ENCODE data around the gene SHOC2. TPM values are rescaled to one million over a fixed set of nuclear protein-coding genes. Genes with fewer than 3 reads are reported as not detected.
"Not testable (repeated sequence)": the region's sequence is repeated elsewhere in the genome, so short reads cannot be mapped to it uniquely, and the experiment has no call there.

The SHOC2 gene
- total RNA-seq, 1 donor from 2014 or later = 48.9 TPM

DNA sequence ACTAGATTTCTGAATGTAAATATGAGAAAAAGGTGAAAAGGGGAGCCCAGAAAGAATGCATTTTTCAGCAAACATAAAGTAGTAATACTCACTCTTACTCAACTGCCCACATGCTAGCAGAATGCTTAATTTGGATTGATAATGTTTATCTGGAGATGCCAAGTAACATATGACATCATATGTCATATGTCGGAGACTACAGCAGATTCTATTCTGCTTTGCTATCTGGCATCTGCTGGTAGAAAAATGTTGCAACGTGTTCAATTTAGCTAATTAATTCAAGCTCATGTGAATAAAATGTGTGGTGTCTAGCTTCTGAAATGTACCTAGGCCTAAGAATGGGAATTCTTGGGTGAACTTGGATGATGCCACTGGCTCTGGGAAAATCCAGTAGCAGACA is 5.0 kb upstream of the SHOC2 start:
- TF ChIP-seq, protein P1, sequence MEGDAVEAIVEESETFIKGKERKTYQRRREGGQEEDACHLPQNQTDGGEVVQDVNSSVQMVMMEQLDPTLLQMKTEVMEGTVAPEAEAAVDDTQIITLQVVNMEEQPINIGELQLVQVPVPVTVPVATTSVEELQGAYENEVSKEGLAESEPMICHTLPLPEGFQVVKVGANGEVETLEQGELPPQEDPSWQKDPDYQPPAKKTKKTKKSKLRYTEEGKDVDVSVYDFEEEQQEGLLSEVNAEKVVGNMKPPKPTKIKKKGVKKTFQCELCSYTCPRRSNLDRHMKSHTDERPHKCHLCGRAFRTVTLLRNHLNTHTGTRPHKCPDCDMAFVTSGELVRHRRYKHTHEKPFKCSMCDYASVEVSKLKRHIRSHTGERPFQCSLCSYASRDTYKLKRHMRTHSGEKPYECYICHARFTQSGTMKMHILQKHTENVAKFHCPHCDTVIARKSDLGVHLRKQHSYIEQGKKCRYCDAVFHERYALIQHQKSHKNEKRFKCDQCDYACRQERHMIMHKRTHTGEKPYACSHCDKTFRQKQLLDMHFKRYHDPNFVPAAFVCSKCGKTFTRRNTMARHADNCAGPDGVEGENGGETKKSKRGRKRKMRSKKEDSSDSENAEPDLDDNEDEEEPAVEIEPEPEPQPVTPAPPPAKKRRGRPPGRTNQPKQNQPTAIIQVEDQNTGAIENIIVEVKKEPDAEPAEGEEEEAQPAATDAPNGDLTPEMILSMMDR (IDR thresholded peaks at IDR 0.05; ENCODE audit: unreplicated experiment) = no peak
- no peak overlapping the region for H3K4me3 Mint-ChIP-seq (ENCODE audit: unreplicated experiment)
- H3K27ac Mint-ChIP-seq (ENCODE audit: unreplicated experiment) = no peak overlapping the region
- no peaks in the 10 kb centered on the region for H3K36me3 Mint-ChIP-seq (ENCODE audit: low read depth, unreplicated experiment)
- H3K27me3 Mint-ChIP-seq (ENCODE audit: unreplicated experiment) = peaks cover 11% of the 10 kb centered on the region
- peaks cover 5% of the 10 kb centered on the region for H3K4me1 Mint-ChIP-seq (ENCODE audit: unreplicated experiment)
- no peak for DNase-seq (ENCODE audit: low spot score)
- H3K9me3 Mint-ChIP-seq (ENCODE audit: unreplicated experiment) = no peaks in the 10 kb centered on the region

DNA sequence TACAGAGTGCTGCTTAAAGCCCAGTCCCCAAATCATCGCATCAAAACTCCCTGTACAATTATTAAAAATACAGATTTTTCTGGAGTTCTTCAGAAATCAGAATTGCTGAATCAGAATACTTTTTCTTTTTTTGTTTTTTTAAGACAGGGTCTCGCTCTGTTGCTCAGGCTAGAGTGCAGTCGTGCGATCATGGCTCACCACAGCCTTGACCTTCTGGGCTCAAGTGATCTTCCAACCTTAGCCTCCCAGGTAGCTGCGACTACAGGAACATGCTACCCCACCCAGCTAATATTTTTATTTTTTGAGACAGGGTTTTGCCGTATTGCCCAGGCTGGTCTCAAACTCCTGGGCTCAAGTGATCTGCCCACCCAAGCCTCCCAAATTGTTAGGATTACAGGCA is 4.4 kb upstream of the SHOC2 start:
- Mint-ChIP-seq H3K9me3 (ENCODE audit: unreplicated experiment) (no peaks in the 10 kb centered on the region), H3K4me3 (ENCODE audit: unreplicated experiment) (no peak overlapping the region), H3K27me3 (ENCODE audit: unreplicated experiment) (peaks cover 12% of the 10 kb centered on the region), H3K36me3 (ENCODE audit: low read depth, unreplicated experiment) (no peaks in the 10 kb centered on the region), H3K27ac (ENCODE audit: unreplicated experiment) (no peak overlapping the region), H3K4me1 (ENCODE audit: unreplicated experiment) (peaks cover 5% of the 10 kb centered on the region)
- TF ChIP-seq, protein P1 (IDR thresholded peaks at IDR 0.05; ENCODE audit: unreplicated experiment) = no peak
- no peak for DNase-seq (ENCODE audit: low spot score)

DNA sequence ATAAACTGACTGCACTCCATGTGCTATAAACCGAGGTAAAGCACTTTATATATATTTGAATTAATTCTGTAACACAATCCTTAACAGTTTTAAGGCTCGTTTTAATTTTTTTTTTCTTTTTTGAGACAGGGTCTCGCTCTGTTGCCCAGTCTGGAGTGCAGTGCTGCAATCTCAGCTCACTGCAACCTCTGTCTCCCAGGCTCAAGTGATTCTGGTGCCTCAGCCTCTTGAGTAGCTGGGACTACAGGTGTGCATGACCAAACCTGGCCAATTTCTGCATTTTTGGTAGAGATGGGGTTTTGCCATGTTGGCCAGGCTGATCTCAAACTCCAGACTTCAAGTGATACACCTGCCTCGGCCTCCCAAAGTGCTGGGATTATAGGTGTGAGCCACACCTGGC is 3.8 kb upstream of the SHOC2 start:
- not testable (repeated sequence) for H3K4me3 Mint-ChIP-seq (ENCODE audit: unreplicated experiment); H3K27ac Mint-ChIP-seq (ENCODE audit: unreplicated experiment); DNase-seq (ENCODE audit: low spot score); H3K36me3 Mint-ChIP-seq (ENCODE audit: low read depth, unreplicated experiment); H3K9me3 Mint-ChIP-seq (ENCODE audit: unreplicated experiment)
- H3K27me3 Mint-ChIP-seq (ENCODE audit: unreplicated experiment) = peaks cover 18% of the 10 kb centered on the region
- H3K4me1 Mint-ChIP-seq (ENCODE audit: unreplicated experiment) = peaks cover 11% of the 10 kb centered on the region

DNA sequence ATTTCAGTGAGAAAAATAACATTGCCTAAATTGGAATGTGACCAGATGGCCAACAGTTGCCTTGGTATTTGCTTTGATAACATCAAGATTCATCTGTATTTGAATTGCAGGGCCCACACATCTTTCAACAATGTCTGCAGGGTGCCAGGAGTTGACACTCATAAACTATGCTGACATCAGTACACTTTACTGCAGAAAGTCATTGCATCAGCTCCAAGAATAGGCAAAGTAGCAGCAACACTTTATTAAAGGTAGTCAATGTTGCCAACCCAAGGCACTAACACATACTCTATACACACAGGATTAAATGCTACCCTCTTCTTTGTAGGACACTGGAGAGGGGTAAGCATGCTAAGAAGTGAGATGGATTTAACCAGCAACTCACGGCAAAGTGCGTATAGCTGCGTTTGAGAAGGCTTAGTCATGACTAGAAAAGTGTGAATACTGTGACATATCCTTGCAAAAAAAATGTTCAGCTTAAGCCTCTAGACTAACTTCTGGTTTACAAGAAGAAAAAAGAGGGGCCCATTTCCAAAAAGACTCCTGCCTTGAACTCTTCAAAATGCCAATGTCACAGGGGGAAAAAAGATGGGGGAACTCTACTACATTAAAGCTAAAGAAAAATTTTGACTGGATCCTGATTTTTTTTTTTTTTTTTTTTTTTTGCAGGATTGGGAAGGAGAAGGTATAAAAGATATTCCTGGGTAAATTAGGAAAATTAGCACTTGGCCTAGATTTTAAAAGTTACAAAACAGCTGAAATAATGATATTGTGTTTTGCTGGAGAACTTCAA is 2.7 kb upstream of the SHOC2 start:
- H3K4me1 Mint-ChIP-seq (ENCODE audit: unreplicated experiment) = peaks cover 12% of the 10 kb centered on the region
- no peak for DNase-seq (ENCODE audit: low spot score)
- H3K4me3 Mint-ChIP-seq (ENCODE audit: unreplicated experiment) = no peak overlapping the region

DNA sequence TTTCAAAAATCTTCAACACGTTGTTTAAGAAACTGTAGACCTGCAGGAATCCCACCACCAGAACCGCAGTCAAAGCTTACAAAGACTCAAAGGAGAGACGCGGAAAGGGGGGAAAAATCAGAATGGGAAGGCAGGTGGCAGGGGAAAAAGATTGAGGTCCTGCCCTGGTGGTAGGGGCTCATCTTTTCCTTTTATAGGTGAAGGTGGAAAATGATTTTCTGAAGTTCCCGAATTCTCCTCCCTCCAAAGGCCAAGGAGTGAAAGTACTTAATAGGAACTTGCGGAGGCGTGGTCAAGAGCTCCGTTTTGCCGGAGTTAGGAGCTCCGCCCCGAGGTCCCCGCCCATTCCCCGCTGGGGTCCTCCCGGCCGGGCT is 1.1 kb upstream of the SHOC2 start:
- H3K4me1 Mint-ChIP-seq (ENCODE audit: unreplicated experiment) = peaks cover 12% of the 10 kb centered on the region
- H3K4me3 Mint-ChIP-seq (ENCODE audit: unreplicated experiment) = peak overlapping the region; percentile 99
- peak overlapping the region; percentile 100 for H3K27ac Mint-ChIP-seq (ENCODE audit: unreplicated experiment)
- no peak for DNase-seq (ENCODE audit: low spot score)
- H3K36me3 Mint-ChIP-seq (ENCODE audit: low read depth, unreplicated experiment) = no peaks in the 10 kb centered on the region
- H3K9me3 Mint-ChIP-seq (ENCODE audit: unreplicated experiment) = no peaks in the 10 kb centered on the region
- peaks cover 18% of the 10 kb centered on the region for H3K27me3 Mint-ChIP-seq (ENCODE audit: unreplicated experiment)
- TF ChIP-seq, protein P1 (IDR thresholded peaks at IDR 0.05; ENCODE audit: unreplicated experiment) = no peak

More for the DNA sequence above, 2.7 kb upstream of the SHOC2 start:
- Mint-ChIP-seq H3K27ac (ENCODE audit: unreplicated experiment) (peak overlapping the region; percentile 49), H3K36me3 (ENCODE audit: low read depth, unreplicated experiment) (no peaks in the 10 kb centered on the region), H3K9me3 (ENCODE audit: unreplicated experiment) (no peaks in the 10 kb centered on the region), H3K27me3 (ENCODE audit: unreplicated experiment) (peaks cover 18% of the 10 kb centered on the region)
- TF ChIP-seq, protein P1 (IDR thresholded peaks at IDR 0.05; ENCODE audit: unreplicated experiment) = no peak

Measured in endothelial cell (in vitro differentiated cells).